ENCODE results near the gene PRKACA.

PRKACA gene

DNA sequence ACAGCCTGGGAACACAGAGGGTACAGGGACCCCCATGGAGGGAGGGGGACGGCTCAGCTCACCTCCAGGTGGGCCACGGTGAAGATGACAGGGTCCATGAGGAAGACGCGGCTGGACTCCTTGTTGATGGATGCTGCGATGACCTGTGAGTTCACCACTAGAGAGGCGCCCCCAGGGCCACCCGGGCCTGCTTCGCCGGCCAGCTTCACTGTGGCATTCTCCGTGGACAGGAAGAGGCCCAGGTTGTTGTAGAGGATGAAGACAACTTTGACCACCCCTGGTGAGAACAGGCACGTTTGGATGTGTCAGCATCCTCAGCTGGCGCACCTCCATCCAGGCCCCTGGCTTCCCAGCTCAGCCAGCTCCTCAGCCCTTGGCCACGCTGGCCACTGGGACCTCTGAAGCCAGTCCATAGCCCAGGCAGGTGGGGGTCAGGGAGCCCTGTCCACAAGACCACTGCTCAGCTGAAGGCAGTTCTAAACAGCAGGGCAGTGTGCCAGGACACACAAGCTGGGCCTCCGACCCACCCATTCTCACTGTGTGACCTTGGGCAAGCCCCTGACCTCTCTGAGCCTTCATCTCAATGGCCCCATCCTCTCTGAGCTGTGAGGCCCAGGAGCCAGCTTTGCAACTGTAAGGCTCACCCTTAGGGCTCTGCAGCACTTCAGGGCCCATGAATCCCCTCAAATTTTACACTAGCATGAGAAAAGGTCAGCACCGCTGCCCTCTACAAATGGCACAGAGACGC, 40.9 kb upstream of the PRKACA start:
- no peak overlapping the region for H3K4me3 ChIP-seq (ENCODE audit: extremely low read depth, insufficient read depth, low read length, poor library complexity, severe bottlenecking)
- peaks cover 49% of the 10 kb centered on the region for H3K36me3 ChIP-seq (ENCODE audit: control insufficient read depth, insufficient read depth, low read length)
- no peak overlapping the region for H3K27ac ChIP-seq (ENCODE audit: low read depth, low read length, severe bottlenecking)
- no peaks in the 10 kb centered on the region for H3K4me1 ChIP-seq (ENCODE audit: control insufficient read depth, insufficient read depth, low read length, poor library complexity, severe bottlenecking)
- H3K9me3 ChIP-seq (ENCODE audit: control insufficient read depth, low read length) = no peaks in the 10 kb centered on the region
- 95 to 97% methylated on average over 7 to 16 of the region's 16 CpGs for WGBS, 2 experiments (ENCODE audit: insufficient coverage in 2 of 2)

DNA sequence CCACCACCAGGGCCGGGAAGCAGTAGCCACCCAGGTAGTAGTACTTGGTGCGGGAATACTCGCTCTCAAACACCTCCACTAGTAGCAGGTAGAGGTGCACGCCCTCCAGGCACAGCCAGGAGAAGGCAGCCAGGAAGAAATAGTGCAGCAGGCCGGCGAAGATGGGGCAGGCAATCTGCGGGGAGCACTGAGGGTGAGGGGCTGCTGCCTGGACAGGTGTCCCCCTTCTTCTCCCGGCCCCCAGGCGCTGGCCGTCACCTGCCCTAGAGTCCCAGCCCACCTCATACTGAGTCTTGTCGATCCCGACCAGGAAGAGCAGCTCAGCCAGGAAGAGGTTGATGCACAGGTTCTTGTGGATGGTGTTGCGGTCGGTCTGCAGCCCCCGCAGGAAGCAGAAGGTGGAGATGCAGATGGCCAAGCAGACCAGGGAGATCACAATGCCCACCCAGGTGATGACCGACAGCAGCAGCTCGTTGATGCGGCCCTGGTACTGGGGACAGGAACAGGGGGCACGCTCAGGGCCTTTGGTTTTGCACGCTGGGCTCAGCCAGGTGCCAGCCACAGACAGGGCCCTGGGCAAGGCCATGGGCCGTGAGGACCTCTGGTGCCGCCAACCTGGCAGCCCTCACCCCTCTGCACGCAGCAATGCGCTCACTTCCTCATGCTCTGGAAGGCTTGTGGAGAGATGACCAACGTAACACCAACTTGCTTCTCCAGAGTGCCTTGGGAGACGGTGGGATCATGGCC, 39.6 kb upstream of the PRKACA start:
- no peaks in the 10 kb centered on the region for H3K4me1 ChIP-seq (ENCODE audit: control insufficient read depth, insufficient read depth, low read length, poor library complexity, severe bottlenecking)
- no peaks in the 10 kb centered on the region for H3K9me3 ChIP-seq (ENCODE audit: control insufficient read depth, low read length)
- no peak overlapping the region for H3K27ac ChIP-seq (ENCODE audit: low read depth, low read length, severe bottlenecking)
- no peak overlapping the region for H3K4me3 ChIP-seq (ENCODE audit: extremely low read depth, insufficient read depth, low read length, poor library complexity, severe bottlenecking)
- WGBS, 2 experiments (ENCODE audit: insufficient coverage in 2 of 2) = 95 to 96% methylated on average over 20 to 21 of the region's 26 CpGs
- peaks cover 51% of the 10 kb centered on the region for H3K36me3 ChIP-seq (ENCODE audit: control insufficient read depth, insufficient read depth, low read length)

DNA sequence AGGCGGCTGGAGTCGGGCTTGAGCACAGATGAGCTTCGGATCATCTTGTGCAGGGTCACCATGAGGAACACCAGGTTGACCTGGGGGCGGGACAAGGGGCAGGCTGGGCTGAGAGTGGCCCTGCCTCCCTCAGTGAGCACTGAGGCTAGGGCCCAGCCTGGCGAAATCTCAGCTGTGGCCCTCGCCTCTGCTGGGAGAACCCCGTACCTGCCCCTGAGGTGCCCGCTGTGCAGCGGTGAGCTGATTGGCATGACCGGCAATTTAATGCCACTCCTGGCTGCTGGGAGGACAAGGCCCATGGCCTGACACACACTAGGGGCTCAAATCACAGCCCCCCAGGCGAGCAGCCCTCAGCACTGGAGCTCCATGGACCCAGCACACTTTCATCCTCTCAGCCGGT, 38.6 kb upstream of the PRKACA start:
- Histone ChIP-seq H3K36me3 (ENCODE audit: control insufficient read depth, insufficient read depth, low read length) (peaks cover 53% of the 10 kb centered on the region), H3K9me3 (ENCODE audit: control insufficient read depth, low read length) (no peaks in the 10 kb centered on the region), H3K27ac (ENCODE audit: low read depth, low read length, severe bottlenecking) (no peak overlapping the region), H3K4me1 (ENCODE audit: control insufficient read depth, insufficient read depth, low read length, poor library complexity, severe bottlenecking) (no peaks in the 10 kb centered on the region), H3K4me3 (ENCODE audit: extremely low read depth, insufficient read depth, low read length, poor library complexity, severe bottlenecking) (no peak overlapping the region)
- 98 to 99% methylated on average over 10 of the region's 12 CpGs for WGBS, 2 experiments (ENCODE audit: insufficient coverage in 2 of 2)

DNA sequence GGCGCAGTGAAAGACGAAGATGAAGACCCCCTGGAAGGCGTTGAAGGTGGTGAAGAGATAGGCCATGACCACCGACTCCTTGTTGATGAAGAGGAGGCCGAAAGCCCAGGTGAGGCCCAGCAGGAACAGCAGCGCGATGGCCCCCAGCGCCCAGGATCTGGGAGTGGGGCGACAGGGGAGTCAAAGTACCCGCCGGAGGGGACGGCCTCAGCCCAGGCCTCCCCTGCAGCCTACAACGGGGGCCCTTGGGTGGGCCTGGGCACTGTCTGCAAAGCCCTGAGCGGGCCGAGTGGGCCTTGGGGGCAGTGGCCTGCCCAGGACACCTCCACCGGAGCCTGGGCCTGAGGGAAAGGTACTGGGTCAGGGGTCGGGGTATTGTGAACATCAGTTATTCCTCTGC, 37.8 kb upstream of the PRKACA start:
- 91 to 94% methylated on average over 13 of the region's 17 CpGs for WGBS, 2 experiments (ENCODE audit: insufficient coverage in 2 of 2)
- no peak overlapping the region for H3K4me3 ChIP-seq (ENCODE audit: extremely low read depth, insufficient read depth, low read length, poor library complexity, severe bottlenecking)
- peaks cover 49% of the 10 kb centered on the region for H3K36me3 ChIP-seq (ENCODE audit: control insufficient read depth, insufficient read depth, low read length)
- no peaks in the 10 kb centered on the region for H3K4me1 ChIP-seq (ENCODE audit: control insufficient read depth, insufficient read depth, low read length, poor library complexity, severe bottlenecking)
- H3K9me3 ChIP-seq (ENCODE audit: control insufficient read depth, low read length) = no peaks in the 10 kb centered on the region
- H3K27ac ChIP-seq (ENCODE audit: low read depth, low read length, severe bottlenecking) = no peak overlapping the region

DNA sequence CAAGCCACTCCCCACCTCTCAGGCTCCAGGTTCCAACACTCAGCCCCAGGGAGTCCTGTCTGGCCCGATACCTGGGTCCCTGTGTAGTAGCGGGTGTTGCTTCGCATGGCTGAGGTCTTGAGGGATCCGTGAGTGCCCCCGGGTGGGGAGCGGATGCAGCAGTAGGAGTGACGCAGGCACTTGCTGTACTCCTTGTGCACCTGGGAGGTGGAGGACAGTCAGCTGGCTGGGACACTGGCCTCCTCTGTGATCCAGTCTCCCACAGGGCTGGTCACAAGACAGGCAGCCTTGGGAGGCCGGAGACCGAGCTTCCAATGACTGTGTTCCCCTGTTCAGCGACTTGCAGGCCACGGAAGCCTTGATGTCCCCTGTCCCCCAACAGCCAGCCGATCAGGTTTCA, 35.2 kb upstream of the PRKACA start:
- Histone ChIP-seq H3K27ac (ENCODE audit: low read depth, low read length, severe bottlenecking) (no peak overlapping the region), H3K4me3 (ENCODE audit: extremely low read depth, insufficient read depth, low read length, poor library complexity, severe bottlenecking) (no peak overlapping the region), H3K9me3 (ENCODE audit: control insufficient read depth, low read length) (no peaks in the 10 kb centered on the region), H3K36me3 (ENCODE audit: control insufficient read depth, insufficient read depth, low read length) (peaks cover 36% of the 10 kb centered on the region), H3K4me1 (ENCODE audit: control insufficient read depth, insufficient read depth, low read length, poor library complexity, severe bottlenecking) (peaks cover 10% of the 10 kb centered on the region)
- 93 to 95% methylated on average over 12 of the region's 12 CpGs for WGBS, 2 experiments (ENCODE audit: insufficient coverage in 2 of 2)

DNA sequence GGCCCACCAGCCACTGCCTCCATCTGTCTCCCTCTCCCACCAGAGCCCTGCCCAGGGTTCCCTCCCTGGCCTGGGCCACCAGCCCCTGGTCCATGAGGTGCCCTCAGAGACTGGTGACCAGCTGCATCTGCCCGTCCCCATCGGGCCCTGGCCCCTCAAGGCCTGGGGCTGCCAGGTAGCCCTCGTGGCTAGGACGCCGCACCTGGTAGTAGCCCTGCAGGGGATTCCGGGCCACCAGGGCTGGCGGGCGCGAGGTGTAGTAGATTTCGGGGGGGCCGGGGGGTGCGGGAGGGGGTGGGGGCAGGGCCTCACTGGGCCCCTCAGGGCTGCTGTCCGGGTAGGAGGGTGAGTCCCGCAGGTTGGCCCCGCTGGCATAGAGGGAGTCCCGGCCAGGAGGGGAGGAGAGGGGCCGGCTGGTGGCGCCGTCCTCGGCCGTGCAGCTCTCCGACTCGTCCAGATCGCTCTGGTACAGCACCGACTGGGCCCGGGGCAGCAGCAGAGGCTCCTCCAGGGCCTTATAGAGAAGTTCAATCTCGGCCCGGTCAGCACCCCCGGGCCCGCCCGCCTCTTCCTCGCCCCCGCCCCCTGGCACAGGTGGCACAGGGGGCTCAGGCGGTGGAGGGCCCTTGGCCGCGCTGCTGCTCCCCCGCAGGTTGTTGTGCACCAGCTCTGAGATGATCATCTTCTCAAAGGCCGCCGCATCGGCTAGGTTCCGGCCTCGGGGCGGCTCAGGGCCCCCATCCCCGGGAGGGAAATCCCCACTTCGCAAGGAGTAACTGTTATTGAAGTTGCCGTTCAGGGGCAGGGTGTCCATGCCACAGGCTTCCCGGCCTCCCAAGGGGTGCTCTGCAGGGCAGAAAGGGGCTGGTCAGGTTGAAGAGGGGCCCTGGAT, 33.5 kb upstream of the PRKACA start:
- H3K36me3 ChIP-seq (ENCODE audit: control insufficient read depth, insufficient read depth, low read length) = peaks cover 25% of the 10 kb centered on the region
- peaks cover 10% of the 10 kb centered on the region for H3K4me1 ChIP-seq (ENCODE audit: control insufficient read depth, insufficient read depth, low read length, poor library complexity, severe bottlenecking)
- no peak overlapping the region for H3K27ac ChIP-seq (ENCODE audit: low read depth, low read length, severe bottlenecking)
- 97 to 98% methylated on average over 30 to 37 of the region's 47 CpGs for WGBS, 2 experiments (ENCODE audit: insufficient coverage in 2 of 2)
- H3K9me3 ChIP-seq (ENCODE audit: control insufficient read depth, low read length) = no peaks in the 10 kb centered on the region
- H3K4me3 ChIP-seq (ENCODE audit: extremely low read depth, insufficient read depth, low read length, poor library complexity, severe bottlenecking) = no peak overlapping the region

DNA sequence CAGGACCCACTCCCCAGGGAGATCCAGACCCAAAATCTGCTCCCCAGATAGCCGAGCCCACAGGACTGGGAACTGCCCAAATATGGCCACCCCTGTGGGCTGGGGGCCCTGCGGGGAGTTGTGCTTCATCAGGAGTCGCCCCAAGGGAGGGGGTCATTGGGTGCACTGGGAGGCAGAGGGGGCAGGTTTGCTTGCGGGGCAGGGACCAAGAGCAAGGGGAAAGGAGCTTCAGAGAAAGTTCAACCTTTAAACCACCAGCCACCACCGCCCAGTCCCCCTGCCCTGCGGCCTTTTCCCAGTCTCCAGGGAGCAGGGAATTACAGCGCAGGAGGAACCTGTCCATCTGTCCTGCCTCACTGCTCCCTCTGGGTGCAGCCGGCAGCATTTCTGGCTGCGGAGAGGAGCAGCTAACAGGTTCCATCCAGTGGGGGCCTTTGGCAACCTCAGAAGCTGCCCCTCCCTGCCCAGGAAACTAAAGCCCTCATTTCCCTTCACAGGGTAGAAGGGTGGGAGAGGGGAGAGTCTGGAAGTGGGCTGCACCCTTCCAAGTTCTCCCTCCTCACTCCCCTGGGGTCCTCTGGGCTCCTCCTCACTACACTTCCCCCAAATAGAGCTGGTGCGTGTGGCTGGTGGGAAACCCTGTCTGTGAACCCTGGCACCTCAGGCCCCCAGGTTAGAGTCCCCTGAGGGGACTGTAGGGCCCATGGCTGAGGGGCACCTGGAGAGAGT, 32.6 kb upstream of the PRKACA start:
- H3K4me1 ChIP-seq (ENCODE audit: control insufficient read depth, insufficient read depth, low read length, poor library complexity, severe bottlenecking) = peaks cover 10% of the 10 kb centered on the region
- H3K27ac ChIP-seq (ENCODE audit: low read depth, low read length, severe bottlenecking) = no peak overlapping the region
- H3K36me3 ChIP-seq (ENCODE audit: control insufficient read depth, insufficient read depth, low read length) = peaks cover 19% of the 10 kb centered on the region
- 87 to 97% methylated on average over 6 to 7 of the region's 10 CpGs for WGBS, 2 experiments (ENCODE audit: insufficient coverage in 2 of 2)
- H3K4me3 ChIP-seq (ENCODE audit: extremely low read depth, insufficient read depth, low read length, poor library complexity, severe bottlenecking) = no peak overlapping the region
- no peaks in the 10 kb centered on the region for H3K9me3 ChIP-seq (ENCODE audit: control insufficient read depth, low read length)

DNA sequence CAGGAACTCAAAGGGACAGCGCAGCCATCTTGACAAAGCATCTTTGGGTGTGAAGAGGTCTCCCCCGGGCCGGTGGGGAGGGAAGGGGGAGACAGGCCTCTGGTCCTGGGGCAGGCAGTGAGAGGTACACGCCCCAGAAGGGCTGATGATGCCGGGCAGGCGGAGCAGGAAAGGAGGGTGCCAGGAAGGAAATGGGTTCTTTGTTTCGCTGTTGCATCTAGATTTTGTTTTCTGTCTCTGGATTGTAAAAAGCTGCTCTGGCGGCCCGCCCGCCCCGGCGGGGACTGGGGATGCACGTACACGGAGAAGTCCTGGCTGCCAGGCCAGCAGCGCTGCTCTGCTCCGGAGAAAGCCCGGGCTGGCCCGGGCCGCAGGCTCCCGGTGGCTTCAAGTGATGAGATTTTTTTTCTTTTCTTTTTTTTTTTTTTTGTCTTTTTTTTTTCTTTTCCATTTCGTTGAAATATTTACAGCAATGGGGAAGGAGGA, 32.0 kb upstream of the PRKACA start:
- Histone ChIP-seq H3K36me3 (ENCODE audit: control insufficient read depth, insufficient read depth, low read length) (peaks cover 13% of the 10 kb centered on the region), H3K27ac (ENCODE audit: low read depth, low read length, severe bottlenecking) (no peak overlapping the region), H3K9me3 (ENCODE audit: control insufficient read depth, low read length) (no peaks in the 10 kb centered on the region), H3K4me3 (ENCODE audit: extremely low read depth, insufficient read depth, low read length, poor library complexity, severe bottlenecking) (no peak overlapping the region), H3K4me1 (ENCODE audit: control insufficient read depth, insufficient read depth, low read length, poor library complexity, severe bottlenecking) (peaks cover 10% of the 10 kb centered on the region)
- 91 to 92% methylated on average over 9 to 15 of the region's 21 CpGs for WGBS, 2 experiments (ENCODE audit: insufficient coverage in 2 of 2)

DNA sequence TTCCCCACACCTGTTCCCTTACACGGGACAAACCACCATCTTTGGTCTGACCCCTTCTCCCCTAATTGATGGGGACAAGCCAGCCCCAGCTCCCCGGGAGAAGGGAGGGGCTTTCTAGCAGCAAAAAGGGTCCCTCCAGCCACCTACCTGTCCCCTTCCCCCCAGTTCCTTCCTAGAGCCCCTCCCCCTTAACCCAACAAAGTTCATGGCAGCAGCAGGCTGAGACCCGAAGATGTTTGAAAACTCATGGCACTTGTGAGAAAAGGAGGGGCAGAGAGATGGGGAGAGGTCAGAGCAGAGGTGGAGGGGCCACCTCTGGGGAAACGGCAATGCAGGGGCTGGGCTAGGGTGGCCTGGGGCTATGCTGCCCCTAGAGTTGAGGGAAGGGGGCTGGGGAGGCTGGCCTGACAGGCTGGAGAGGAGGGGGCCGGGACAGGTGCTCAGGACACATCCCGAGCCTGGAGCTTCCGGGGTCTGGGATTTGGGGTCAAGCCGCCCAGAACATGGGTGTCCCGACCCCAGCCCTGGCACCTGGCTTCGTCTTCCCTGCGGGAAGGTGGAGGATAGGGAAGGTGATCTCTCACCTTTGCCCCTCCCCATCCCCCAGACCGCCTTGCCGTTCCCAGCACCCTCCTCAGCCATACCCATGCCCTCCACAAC, 31.3 kb upstream of the PRKACA start:
- Histone ChIP-seq H3K36me3 (ENCODE audit: control insufficient read depth, insufficient read depth, low read length) (peaks cover 13% of the 10 kb centered on the region), H3K4me1 (ENCODE audit: control insufficient read depth, insufficient read depth, low read length, poor library complexity, severe bottlenecking) (peaks cover 10% of the 10 kb centered on the region), H3K4me3 (ENCODE audit: extremely low read depth, insufficient read depth, low read length, poor library complexity, severe bottlenecking) (no peak overlapping the region), H3K27ac (ENCODE audit: low read depth, low read length, severe bottlenecking) (peak overlapping the region; percentile 10), H3K9me3 (ENCODE audit: control insufficient read depth, low read length) (no peaks in the 10 kb centered on the region)
- WGBS, 2 experiments (ENCODE audit: insufficient coverage in 2 of 2) = 84 to 89% methylated on average over 6 of the region's 13 CpGs

All from mesodermal cell (in vitro differentiated cells).